OCI-LY7 (cell line): ENCODE measurements around the gene LDLRAD4.

Experiments
- CTCF ChIP-seq: fragments of 200-600 bp; sonication (generic); conservative IDR thresholded peaks from 2 replicates; pipeline ENCODE4 v1.5.1; 2014; ENCODE audit warnings: mild to moderate bottlenecking, antibody characterized with exemption, low read length, moderate library complexity, mixed read lengths
- EZH2phosphoT487 ChIP-seq: fragments of 200-600 bp; sonication (generic); IDR thresholded peaks from 2 replicates; pipeline ENCODE4 v1.6.1; 2018; ENCODE audit warnings: low read depth, borderline replicate concordance, mild to moderate bottlenecking, mixed run types, antibody characterized with exemption, low read length, moderate library complexity, mixed read lengths

GRCh38 chr18:13354402-13354801 is 135.8 kb downstream of the LDLRAD4 start:
- no peak for TF ChIP-seq CTCF
- TF ChIP-seq EZH2phosphoT487: no peak
